Muscle of arm (tissue), 12 donors: Measurements from ENCODE around the gene TLCD5. TPM values are rescaled to one million over a fixed set of nuclear protein-coding genes. Genes with fewer than 3 reads are reported as not detected.
A peak's percentile ranks its signal among the peaks of the same experiment; 100 is the strongest.

Experiments used
- DNase-seq: peaks from one replicate; pipeline ENCODE4 v3.0.0-alpha.2; 2013
- polyA plus RNA-seq, 12 donors: library from polyadenylated mRNA; unstranded; fragments of 120-200 nt; gene quantifications; one replicate each; pipeline ENCODE4 v1.2.1, GENCODE V29; 2013; ENCODE audit not compliant: insufficient read length in 12 of 12

The TLCD5 gene
- polyA plus RNA-seq, 12 donors: 6.2 to 12.1 (median 8.5) TPM; not detected in 1

GRCh38 chr11:120335908-120336640, 11.0 kb downstream of the TLCD5 start, which contains the start of gene ARHGEF12:
ARHGEF12 (plus strand) TSS chr11:120336413; CDS start chr11:120337244, 831 bp downstream.
- DNase-seq: peak; percentile 97

GRCh38 chr11:120336641-120337354, 11.7 kb downstream of the TLCD5 start:
- peak; percentile 53 for DNase-seq

- no peak for DNase-seq
Measured at GRCh38 chr11:120337355-120338106, 12.4 kb downstream of the TLCD5 start.

- no peak for DNase-seq
Measured at GRCh38 chr11:120338107-120338933, 13.2 kb downstream of the TLCD5 start.

- no peak for DNase-seq
Measured at GRCh38 chr11:120339394-120339890, 14.3 kb downstream of the TLCD5 start.

GRCh38 chr11:120340529-120340928, 15.4 kb downstream of the TLCD5 start:
- no peak for DNase-seq

GRCh38 chr11:120342226-120342625, 17.1 kb downstream of the TLCD5 start:
- no peak for DNase-seq

GRCh38 chr11:120342678-120343077, 17.6 kb downstream of the TLCD5 start:
- DNase-seq: no peak

GRCh38 chr11:120343429-120343828, 18.3 kb downstream of the TLCD5 start:
- no peak for DNase-seq

GRCh38 chr11:120344302-120345004, 19.4 kb downstream of the TLCD5 start:
- DNase-seq: no peak

GRCh38 chr11:120346233-120346632, 21.1 kb downstream of the TLCD5 start:
- no peak for DNase-seq

- DNase-seq: no peak
Measured at GRCh38 chr11:120350637-120351036, 25.5 kb downstream of the TLCD5 start.

GRCh38 chr11:120352405-120352804, 27.3 kb downstream of the TLCD5 start:
- DNase-seq: no peak

- DNase-seq: no peak
Measured at GRCh38 chr11:120354068-120354467, 29.0 kb downstream of the TLCD5 start.

- no peak for DNase-seq
Measured at GRCh38 chr11:120354779-120355178, 29.7 kb downstream of the TLCD5 start.

GRCh38 chr11:120357620-120358019, 32.5 kb downstream of the TLCD5 start:
- DNase-seq: no peak

- DNase-seq: no peak
Measured at GRCh38 chr11:120358729-120359128, 33.6 kb downstream of the TLCD5 start.

GRCh38 chr11:120363436-120363835, 38.3 kb downstream of the TLCD5 start:
- no peak for DNase-seq

GRCh38 chr11:120365512-120365911, 40.4 kb downstream of the TLCD5 start:
- no peak for DNase-seq

GRCh38 chr11:120372296-120372695, 47.2 kb downstream of the TLCD5 start:
- DNase-seq: no peak

GRCh38 chr11:120375076-120375475, 50.0 kb downstream of the TLCD5 start:
- DNase-seq: no peak
